ENCODE measurements around the gene AK8.

Gene AK8

GRCh38 chr9:132702254-132702653 lies 175.8 kb downstream of the AK8 start:
- no peak for DNase-seq (ENCODE audit: low spot score)
- TF ChIP-seq CTCF (IDR thresholded peaks at IDR 0.05; ENCODE audit: extremely low read depth, missing control alignments): no peak

- TF ChIP-seq CTCF (IDR thresholded peaks at IDR 0.05; ENCODE audit: extremely low read depth, missing control alignments): no peak
- no peak for DNase-seq (ENCODE audit: low spot score)
Measured at GRCh38 chr9:132699956-132700355, 178.1 kb downstream of the AK8 start.

- TF ChIP-seq CTCF (IDR thresholded peaks at IDR 0.05; ENCODE audit: extremely low read depth, missing control alignments): no peak
Measured at GRCh38 chr9:132698989-132699388, 179.1 kb downstream of the AK8 start.

GRCh38 chr9:132697230-132697629 lies 180.9 kb downstream of the AK8 start:
- TF ChIP-seq CTCF (IDR thresholded peaks at IDR 0.05; ENCODE audit: extremely low read depth, missing control alignments): no peak
- no peak for DNase-seq (ENCODE audit: low spot score)

More at GRCh38 chr9:132698989-132699388, 179.1 kb downstream of the AK8 start:
- no peak for DNase-seq (ENCODE audit: low spot score)

- DNase-seq (ENCODE audit: low spot score): no peak
- TF ChIP-seq CTCF (IDR thresholded peaks at IDR 0.05; ENCODE audit: extremely low read depth, missing control alignments): no peak
Measured at GRCh38 chr9:132694144-132694543, 183.9 kb downstream of the AK8 start.

- no peak for DNase-seq (ENCODE audit: low spot score)
- no peak for TF ChIP-seq CTCF (IDR thresholded peaks at IDR 0.05; ENCODE audit: extremely low read depth, missing control alignments)
Measured at GRCh38 chr9:132690696-132691095, 187.4 kb downstream of the AK8 start.

- TF ChIP-seq CTCF (IDR thresholded peaks at IDR 0.05; ENCODE audit: extremely low read depth, missing control alignments): no peak
- DNase-seq (ENCODE audit: low spot score): no peak
Measured at GRCh38 chr9:132683873-132684272, 194.2 kb downstream of the AK8 start.

All from GM20000 (cell line).